BLaER1 treated with 17β-estradiol and CSF1 and Interleukin-3, amounts not matched to agents 10 nM and 100 nM (cell line): ENCODE data around the gene SARDH.
"Not testable (repeated sequence)": the region's sequence is repeated elsewhere in the genome, so short reads cannot be mapped to it uniquely, and the experiment has no call there.

ENCODE experiments used
- H3K27ac ChIP-seq, 11 experiments: shearing (Covaris generic); formaldehyde crosslinking; 2 replicates each; pipeline ENCODE4 v1.8.1; 2022
- H3K27me3 ChIP-seq, 11 experiments: shearing (Covaris generic); formaldehyde crosslinking; 2 replicates each; pipeline ENCODE4 v1.8.1; 2022
- H3K36me3 ChIP-seq, 11 experiments: shearing (Covaris generic); formaldehyde crosslinking; 2 replicates each; pipeline ENCODE4 v1.8.1; 2022
- H3K4me1 ChIP-seq, 10 experiments: shearing (Covaris generic); formaldehyde crosslinking; 2 replicates each; pipeline ENCODE4 v1.8.1; 2022
- H3K4me2 ChIP-seq, 11 experiments: shearing (Covaris generic); formaldehyde crosslinking; 2 replicates each; pipeline ENCODE4 v1.8.1; 2022
- H3K4me3 ChIP-seq, 10 experiments: shearing (Covaris generic); formaldehyde crosslinking; 2 replicates each; pipeline ENCODE4 v1.8.1; 2022
- H3K9ac ChIP-seq, 11 experiments: shearing (Covaris generic); formaldehyde crosslinking; 2 replicates each; pipeline ENCODE4 v1.8.1; 2022
- H3K9me3 ChIP-seq, 11 experiments: shearing (Covaris generic); formaldehyde crosslinking; replicated peaks in 1 of 11; 2 replicates each; pipeline ENCODE4 v1.8.1; 2022
- H4K20me1 ChIP-seq, 11 experiments: shearing (Covaris generic); formaldehyde crosslinking; 2 replicates each; pipeline ENCODE4 v1.8.1; 2022
- Cebpa-rat ChIP-seq, 11 experiments: shearing (Covaris generic); IDR thresholded peaks; 2 replicates each; pipeline ENCODE4 v1.8.1; 2022

The SARDH gene

DNA sequence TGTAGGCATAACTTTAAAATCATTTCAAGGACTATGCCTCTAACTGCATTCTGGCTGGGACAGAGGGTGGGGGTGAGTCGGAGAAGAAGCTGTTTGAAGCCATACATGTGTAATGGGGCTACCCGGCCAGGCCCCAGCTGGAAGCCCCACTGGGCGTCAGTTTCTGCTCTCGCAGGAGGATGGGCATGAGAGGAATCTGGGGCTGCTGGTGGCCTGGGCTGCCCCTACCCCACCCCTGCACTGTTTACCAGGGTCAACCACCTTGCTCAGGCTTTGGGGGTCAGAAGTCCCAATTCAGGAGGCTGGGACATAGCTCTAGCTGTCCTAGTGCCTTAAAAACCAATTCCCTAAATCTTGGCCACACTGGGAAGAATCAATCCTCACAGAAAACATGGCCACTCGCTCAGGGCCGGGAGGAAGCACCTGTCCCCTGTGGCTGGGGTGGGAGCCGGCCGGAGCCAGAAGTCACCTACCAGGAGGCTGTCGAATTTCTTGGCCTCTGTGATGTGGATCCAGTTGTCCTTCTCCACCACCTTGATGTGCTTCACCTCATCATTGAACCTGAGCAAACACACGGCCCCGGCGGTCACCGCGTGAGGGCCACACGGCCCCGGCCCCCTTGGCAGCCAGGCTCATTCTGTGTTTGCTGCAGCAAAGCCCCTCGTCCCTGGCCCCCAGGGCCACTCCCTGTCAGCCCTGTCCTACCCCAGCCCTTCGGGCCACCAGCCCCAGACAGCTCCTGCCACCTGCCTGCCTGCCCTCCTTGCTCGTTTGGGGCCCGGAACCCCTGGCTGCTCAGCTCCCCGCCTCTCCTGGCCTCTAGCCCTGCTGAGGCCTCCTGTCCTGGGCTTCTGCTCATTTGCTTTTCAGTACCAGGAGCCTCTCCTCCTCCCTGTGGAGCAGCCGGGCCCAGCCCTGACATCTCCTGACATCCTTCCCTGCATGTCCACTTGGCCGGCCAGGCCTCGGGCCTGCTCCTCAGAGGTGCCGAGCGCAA is 33.6 kb upstream of the SARDH start:
- no peak for TF ChIP-seq Cebpa-rat (IDR thresholded peaks at IDR 0.05)
- no peak overlapping the region for H3K4me3 ChIP-seq
- H3K9me3 ChIP-seq = peaks cover 29 to 40% (median 34%) of the 10 kb centered on the region in 11 experiments
- no peak overlapping the region for H3K4me2 ChIP-seq
- peaks cover 0 to 5% (median 0%) of the 10 kb centered on the region in 11 experiments; a peak in 2 of 22 replicates for H4K20me1 ChIP-seq
- peaks cover 50 to 98% (median 77%) of the 10 kb centered on the region in 11 experiments for H3K36me3 ChIP-seq
- peak overlapping the region in 1 of 11 experiments; percentile 22; a peak in 1 of 22 replicates for H3K9ac ChIP-seq
- H3K4me1 ChIP-seq = peaks cover 0 to 9% (median 6%) of the 10 kb centered on the region in 10 experiments; a peak in 15 of 20 replicates
- H3K27me3 ChIP-seq = no peaks in the 10 kb centered on the region
- H3K27ac ChIP-seq = no peak overlapping the region

DNA sequence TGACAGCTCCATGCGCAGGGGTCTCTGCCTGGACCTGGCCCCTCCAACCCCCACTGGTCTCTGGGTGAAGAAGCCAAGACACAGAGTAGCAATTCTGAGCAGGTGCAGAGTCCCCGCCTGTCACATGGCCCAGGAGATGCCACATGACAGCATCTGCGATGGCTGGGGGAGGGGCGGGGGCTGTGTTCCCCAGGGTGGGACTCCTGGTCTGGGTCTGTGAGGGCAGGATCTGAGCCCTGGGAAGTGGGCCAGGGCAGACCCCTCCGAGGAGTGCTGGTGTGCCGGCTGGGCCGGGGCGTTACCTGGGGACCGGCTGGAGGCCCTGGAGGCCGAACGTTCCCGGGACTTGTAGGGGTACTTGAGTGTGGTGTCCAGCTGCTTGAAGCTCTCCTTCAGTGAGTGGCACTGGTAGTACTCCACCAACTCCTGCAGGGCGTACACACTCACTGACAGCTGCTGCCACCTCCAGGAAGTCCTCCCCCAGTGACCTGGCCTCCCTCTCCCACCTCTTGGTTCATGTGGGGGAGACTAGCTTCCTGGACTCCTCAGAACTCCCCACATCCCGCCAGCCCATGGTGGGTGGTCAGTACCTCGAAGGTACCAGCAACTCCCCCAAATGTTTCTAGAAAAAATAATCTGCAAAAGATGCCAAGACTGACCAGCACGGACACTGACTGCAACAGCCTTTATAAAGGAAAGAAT is 32.1 kb upstream of the SARDH start:
- H3K9me3 ChIP-seq = peaks cover 31 to 42% (median 36%) of the 10 kb centered on the region in 11 experiments
- H3K4me1 ChIP-seq = no peaks in the 10 kb centered on the region
- peaks cover 0 to 5% (median 0%) of the 10 kb centered on the region in 11 experiments; a peak in 2 of 22 replicates for H4K20me1 ChIP-seq
- no peaks in the 10 kb centered on the region for H3K27me3 ChIP-seq
- TF ChIP-seq Cebpa-rat (IDR thresholded peaks at IDR 0.05) = no peak
- H3K9ac ChIP-seq = no peak overlapping the region
- H3K4me3 ChIP-seq = no peak overlapping the region
- H3K4me2 ChIP-seq = no peak overlapping the region
- H3K36me3 ChIP-seq = peaks cover 49 to 97% (median 71%) of the 10 kb centered on the region in 11 experiments
- no peak overlapping the region for H3K27ac ChIP-seq

GRCh38 chr9:133769511-133770075 is 31.4 kb upstream of the SARDH start:
- Histone ChIP-seq H3K9ac (no peak overlapping the region), H3K27me3 (no peaks in the 10 kb centered on the region), H3K36me3 (peaks cover 49 to 96% (median 70%) of the 10 kb centered on the region in 11 experiments), H4K20me1 (peaks cover 0 to 5% (median 0%) of the 10 kb centered on the region in 11 experiments; a peak in 2 of 22 replicates), H3K27ac (no peak overlapping the region), H3K4me1 (no peaks in the 10 kb centered on the region), H3K4me2 (no peak overlapping the region), H3K9me3 (peaks cover 27 to 37% (median 32%) of the 10 kb centered on the region in 11 experiments), H3K4me3 (no peak overlapping the region)
- no peak for TF ChIP-seq Cebpa-rat (IDR thresholded peaks at IDR 0.05)

GRCh38 chr9:133768859-133769510 is 30.8 kb upstream of the SARDH start:
- Histone ChIP-seq H3K4me1 (no peaks in the 10 kb centered on the region), H4K20me1 (peaks cover 0 to 5% (median 0%) of the 10 kb centered on the region in 11 experiments; a peak in 2 of 22 replicates), H3K27me3 (no peaks in the 10 kb centered on the region), H3K9me3 (peaks cover 21 to 31% (median 26%) of the 10 kb centered on the region in 11 experiments), H3K27ac (no peak overlapping the region), H3K4me2 (no peak overlapping the region), H3K36me3 (peaks cover 48 to 96% (median 70%) of the 10 kb centered on the region in 11 experiments), H3K4me3 (no peak overlapping the region), H3K9ac (no peak overlapping the region)
- TF ChIP-seq Cebpa-rat (IDR thresholded peaks at IDR 0.05) = no peak

DNA sequence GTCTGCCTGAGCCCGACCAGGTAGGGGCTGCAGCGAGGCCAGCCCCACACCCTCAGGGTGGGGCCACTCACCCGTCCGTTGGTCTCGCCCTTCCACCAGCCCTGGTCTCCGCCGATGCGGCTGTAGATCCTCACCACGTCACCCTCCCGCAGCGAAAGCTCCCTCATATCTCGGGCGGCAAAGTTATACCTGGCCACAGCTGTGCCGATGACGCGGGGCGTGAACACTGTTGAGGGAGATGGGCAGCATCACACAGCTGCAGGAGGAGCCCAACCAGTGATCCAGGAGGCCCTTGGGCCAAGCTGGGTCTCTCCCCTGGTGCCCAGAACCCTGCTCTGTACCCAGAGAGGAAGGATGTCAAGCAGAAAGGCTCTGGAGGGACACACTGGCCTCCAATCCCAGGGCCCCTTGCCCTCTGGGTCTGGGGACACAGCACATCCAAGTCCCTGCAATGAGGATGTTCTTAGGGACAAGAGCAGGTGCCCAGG is 30.3 kb upstream of the SARDH start:
- peaks cover 49 to 96% (median 70%) of the 10 kb centered on the region in 11 experiments for H3K36me3 ChIP-seq
- no peak for TF ChIP-seq Cebpa-rat (IDR thresholded peaks at IDR 0.05)

GRCh38 chr9:133767625-133768024 is 29.5 kb upstream of the SARDH start:
- Histone ChIP-seq H4K20me1 (peaks cover 0 to 5% (median 0%) of the 10 kb centered on the region in 11 experiments; a peak in 2 of 22 replicates), H3K4me2 (no peak overlapping the region), H3K4me3 (0 out of 20 replicates have a peak overlapping the region, but pooled peaks of 2 of the 10 experiments have one; percentile 8 to 25), H3K36me3 (peaks cover 51 to 96% (median 74%) of the 10 kb centered on the region in 11 experiments), H3K27me3 (no peaks in the 10 kb centered on the region), H3K27ac (no peak overlapping the region), H3K4me1 (no peaks in the 10 kb centered on the region), H3K9ac (no peak overlapping the region), H3K9me3 (peaks cover 20 to 28% (median 23%) of the 10 kb centered on the region in 11 experiments)
- no peak for TF ChIP-seq Cebpa-rat (IDR thresholded peaks at IDR 0.05)

More for the DNA sequence above, 30.3 kb upstream of the SARDH start:
- Histone ChIP-seq H3K4me3 (0 out of 20 replicates have a peak overlapping the region, but pooled peaks of 1 of the 10 experiments have one; percentile 2), H3K4me2 (no peak overlapping the region), H3K27ac (no peak overlapping the region), H3K9ac (no peak overlapping the region), H3K9me3 (peaks cover 20 to 28% (median 23%) of the 10 kb centered on the region in 11 experiments), H4K20me1 (peaks cover 0 to 5% (median 0%) of the 10 kb centered on the region in 11 experiments; a peak in 2 of 22 replicates), H3K4me1 (no peaks in the 10 kb centered on the region), H3K27me3 (no peaks in the 10 kb centered on the region)

DNA sequence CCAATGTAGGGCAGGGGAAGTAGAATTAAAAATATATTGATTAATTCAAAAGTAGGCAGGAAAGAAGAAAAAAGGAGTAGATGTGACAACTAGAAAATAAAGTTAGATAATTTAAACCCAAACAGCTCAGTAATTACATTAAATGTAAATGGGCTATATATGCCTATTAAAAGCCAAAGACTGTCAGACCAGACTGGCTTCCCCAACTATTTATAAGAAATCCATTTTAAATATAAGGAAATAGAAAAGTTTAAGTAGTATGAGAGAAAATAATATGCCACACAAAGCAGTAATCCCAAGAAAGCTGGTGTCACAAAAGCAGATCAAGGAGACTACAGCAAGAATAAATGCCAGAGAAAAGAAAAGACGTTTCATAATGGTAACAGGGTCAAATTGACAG is 28.9 kb upstream of the SARDH start:
- no peaks in the 10 kb centered on the region for H3K27me3 ChIP-seq
- H4K20me1 ChIP-seq = peaks cover 0 to 1% (median 0%) of the 10 kb centered on the region in 11 experiments; a peak in 1 of 22 replicates
- 0 out of 20 replicates have a peak overlapping the region, but pooled peaks of 2 of the 10 experiments have one; percentile 8 to 25 for H3K4me3 ChIP-seq
- no peak overlapping the region for H3K9ac ChIP-seq
- TF ChIP-seq Cebpa-rat (IDR thresholded peaks at IDR 0.05) = no peak
- H3K9me3 ChIP-seq = peaks cover 20 to 28% (median 23%) of the 10 kb centered on the region in 11 experiments
- H3K27ac ChIP-seq = no peak overlapping the region
- no peak overlapping the region for H3K4me2 ChIP-seq
- H3K36me3 ChIP-seq = peaks cover 48 to 92% (median 74%) of the 10 kb centered on the region in 11 experiments
- H3K4me1 ChIP-seq = no peaks in the 10 kb centered on the region

GRCh38 chr9:133766234-133766633 is 28.1 kb upstream of the SARDH start:
- H3K4me1 ChIP-seq, H4K20me1 ChIP-seq, H3K4me2 ChIP-seq, H3K27me3 ChIP-seq, H3K9ac ChIP-seq, H3K4me3 ChIP-seq, H3K27ac ChIP-seq: not testable (repeated sequence)
- H3K36me3 ChIP-seq = peaks cover 51 to 92% (median 78%) of the 10 kb centered on the region in 11 experiments
- H3K9me3 ChIP-seq = peaks cover 20 to 28% (median 23%) of the 10 kb centered on the region in 11 experiments
